SK-N-SH (cell line): ENCODE data around the gene SLC25A48. TPM values are rescaled to one million over a fixed set of nuclear protein-coding genes. Genes with fewer than 3 reads are reported as not detected.

ENCODE experiments used
- polyA plus RNA-seq, 3 experiments: library from polyadenylated mRNA; depleted of rRNA; stranded (reverse); fragments of >200 nt; gene quantifications; 2 replicates each; pipeline ENCODE4 v1.2.3, GENCODE V29; 2012
- small RNA-seq, 7 experiments: library from RNA; depleted of rRNA; stranded (forward); fragments of <200 nt; gene quantifications; one replicate each; pipeline ENCODE3, GENCODE V24; 2012

Gene SLC25A48
- polyA plus RNA-seq, 1 of the 3 experiments (the other 2 are of a cell fraction): 0.23 TPM

Small RNAs within 50 kb of the gene (small RNA-seq; reads per million reads assigned to genes)
- gene MIR5692C1: 0 reads per million in 7 experiments

Other genes starting within 250 kb of the SLC25A48 start
- gene IL9, start 61.2 kb downstream of the SLC25A48 start, polyA plus RNA-seq (2012; rRNA removed): not detected in 2 replicates
- gene LECT2, start 120.3 kb downstream of the SLC25A48 start, polyA plus RNA-seq (2012; rRNA removed): 0.18 and 0.60 TPM in 2 replicates
- 2,247 and 2,678 TPM in 2 replicates for gene TGFBI, start 194.3 kb downstream of the SLC25A48 start, polyA plus RNA-seq (2012; rRNA removed)